SK-N-SH (cell line): ENCODE results near the gene LTBP2. TPM values are rescaled to one million over a fixed set of nuclear protein-coding genes. Genes with fewer than 3 reads are reported as not detected.

Source experiments
- CTCF ChIA-PET: fragments of 300-600, 350-600 bp; formaldehyde crosslinking; extraction: SDS; loops from one replicate; lab custom pipeline; 2021; lab: Yijun Ruan, JAX
- POLR2A ChIA-PET: fragments of 350-600 bp; sonication (Branson Sonifier 250); formaldehyde crosslinking; extraction: SDS; loops from one replicate; lab custom pipeline; 2020; ENCODE audit warnings: antibody characterized with exemption, inconsistent platforms; lab: Yijun Ruan, JAX
- DNase-seq: peaks from one replicate; pipeline ENCODE4 v3.0.0; 2012
- H2AFZ ChIP-seq: fragments of 200-600 bp; sonication (generic); 2 replicates; pipeline ENCODE4 v1.8.1; 2016; ENCODE audit warnings: antibody characterized with exemption, mild to moderate bottlenecking, low read depth
- H3F3A ChIP-seq: fragments of 200-600 bp; sonication (generic); replicated peaks from 2 replicates; pipeline ENCODE3; 2016; ENCODE audit warnings: antibody characterized with exemption, mild to moderate bottlenecking; ENCODE audit not compliant: insufficient read depth
- H3K27ac ChIP-seq, 2 experiments: fragments of 200-500 bp in 1 of 2; fragments of 200-600 bp in 1 of 2; sonication (Bioruptor generic) in 1 of 2; sonication (generic), shearing (Covaris generic) in 1 of 2; 2 replicates each; pipeline versions ENCODE4 v1.5.1 to v1.6.1; 2014 to 2016; ENCODE audit warnings: low read depth in 2 of 2, inconsistent platforms in 1 of 2, low read length in 1 of 2, mild to moderate bottlenecking in 1 of 2, mixed read lengths in 1 of 2
- H3K27me3 ChIP-seq: fragments of 200-600 bp; sonication (generic), shearing (Covaris generic); 2 replicates; pipeline ENCODE4 v1.6.1; 2016; ENCODE audit warnings: mixed run types; ENCODE audit not compliant: insufficient read depth
- H3K36me3 ChIP-seq, 2 experiments: fragments of 200-500 bp in 1 of 2; fragments of 200-600 bp in 1 of 2; sonication (Bioruptor generic) in 1 of 2; sonication (generic) in 1 of 2; replicated peaks in 1 of 2; 2 replicates each; pipeline versions ENCODE3 to v1.5.1; 2014 to 2016; ENCODE audit warnings: low read length in 1 of 2, mild to moderate bottlenecking in 1 of 2; ENCODE audit not compliant: insufficient read depth in 2 of 2, control insufficient read depth in 1 of 2
- H3K4me1 ChIP-seq, 2 experiments: fragments of 200-500 bp in 1 of 2; fragments of 200-600 bp in 1 of 2; sonication (Bioruptor generic) in 1 of 2; sonication (generic), shearing (Covaris generic) in 1 of 2; 2 replicates each; pipeline versions ENCODE4 v1.5.1 to v1.6.1; 2014 to 2016; ENCODE audit warnings: low read depth in 1 of 2, low read length in 1 of 2, mixed run types in 1 of 2; ENCODE audit not compliant: insufficient read depth in 2 of 2, control insufficient read depth in 1 of 2
- H3K4me2 ChIP-seq: fragments of 200-600 bp; sonication (generic), shearing (Covaris generic); 2 replicates; pipeline ENCODE4 v1.6.1; 2017; ENCODE audit warnings: mixed run types
- H3K4me3 ChIP-seq, 2 experiments: fragments of 200-500 bp in 1 of 2; fragments of 200-600 bp in 1 of 2; sonication (Bioruptor generic) in 1 of 2; sonication (generic), shearing (Covaris generic) in 1 of 2; 2 replicates each; pipeline versions ENCODE4 v1.5.1 to v1.8.1; 2014 to 2016; ENCODE audit warnings: low read depth in 2 of 2, inconsistent platforms in 1 of 2, low read length in 1 of 2, mild to moderate bottlenecking in 1 of 2, mixed read lengths in 1 of 2, moderate library complexity in 1 of 2
- H3K79me2 ChIP-seq: fragments of 200-600 bp; sonication (generic); 2 replicates; pipeline ENCODE4 v1.8.1; 2017; ENCODE audit warnings: mild to moderate bottlenecking; ENCODE audit not compliant: insufficient read depth
- H3K9ac ChIP-seq: fragments of 200-600 bp; sonication (generic); 2 replicates; pipeline ENCODE4 v1.6.1; 2017; ENCODE audit warnings: mixed run types
- H3K9me2 ChIP-seq: fragments of 200-600 bp; sonication (generic); 2 replicates; pipeline ENCODE4 v1.6.1; 2017; ENCODE audit warnings: mixed run types
- H3K9me3 ChIP-seq: fragments of 200-600 bp; sonication (generic); 2 replicates; pipeline ENCODE4 v1.6.1; 2017; ENCODE audit warnings: mixed run types, mild to moderate bottlenecking, moderate library complexity
- H4K20me1 ChIP-seq: fragments of 200-600 bp; sonication (generic); 2 replicates; pipeline ENCODE4 v1.6.1; 2017; ENCODE audit warnings: mild to moderate bottlenecking, mixed run types; ENCODE audit not compliant: insufficient read depth
- CHD2 ChIP-seq: fragments of 150-350 bp; IDR thresholded peaks from 2 replicates; pipeline ENCODE4 v1.6.1; 2018; ENCODE audit warnings: low read length; ENCODE audit not compliant: partially characterized antibody
- CTCF ChIP-seq: fragments of 200-600 bp; sonication (generic); IDR thresholded peaks from 2 replicates; pipeline ENCODE4 v1.6.1; 2017; ENCODE audit warnings: antibody characterized with exemption, mild to moderate bottlenecking, moderate library complexity
- FOSL2 ChIP-seq: IDR thresholded peaks from 2 replicates; pipeline ENCODE4 v1.4.0; 2012; ENCODE audit warnings: low read depth, mild to moderate bottlenecking, moderate library complexity, borderline replicate concordance
- FOXM1 ChIP-seq: IDR thresholded peaks from 2 replicates; pipeline ENCODE4 v1.4.0; 2012; ENCODE audit warnings: low read depth, mild to moderate bottlenecking
- IRF3 ChIP-seq: fragments of 150-350 bp; IDR thresholded peaks from 2 replicates; pipeline ENCODE4 v1.6.1; 2016; ENCODE audit warnings: mild to moderate bottlenecking, low read depth, low read length
- NRF1 ChIP-seq: IDR thresholded peaks from 2 replicates; pipeline ENCODE4 v1.6.1; 2012; ENCODE audit warnings: low read depth, mild to moderate bottlenecking, low read length
- PBX3 ChIP-seq: IDR thresholded peaks from 2 replicates; pipeline ENCODE4; 2012
- RAD21 ChIP-seq: IDR thresholded peaks from 2 replicates; pipeline ENCODE4 v1.6.1; 2012; ENCODE audit warnings: mild to moderate bottlenecking, low read length
- RFX5 ChIP-seq: IDR thresholded peaks from 2 replicates; pipeline ENCODE4 v1.6.1; 2012; ENCODE audit warnings: mild to moderate bottlenecking, improper control_type of control experiment, low read length
- RXRA ChIP-seq: IDR thresholded peaks from 2 replicates; pipeline ENCODE4 v1.4.0; 2012; ENCODE audit warnings: low read depth, mild to moderate bottlenecking, borderline replicate concordance
- SIN3A ChIP-seq: IDR thresholded peaks from 2 replicates; pipeline ENCODE4 v1.6.1; 2012; ENCODE audit warnings: low read depth, mild to moderate bottlenecking, low read length, moderate library complexity, borderline replicate concordance
- SMC3 ChIP-seq: IDR thresholded peaks from 2 replicates; pipeline ENCODE4 v1.6.1; 2012; ENCODE audit warnings: low read depth, low read length, improper control_type of control experiment
- TAF1 ChIP-seq: IDR thresholded peaks from 2 replicates; pipeline ENCODE4 v1.6.1; 2012; ENCODE audit warnings: low read depth, mild to moderate bottlenecking, low read length, moderate library complexity, borderline replicate concordance
- YY1 ChIP-seq: IDR thresholded peaks from 2 replicates; pipeline ENCODE4 v1.4.0; 2012; ENCODE audit warnings: low read depth, mild to moderate bottlenecking
- ZBTB33 ChIP-seq: IDR thresholded peaks from 2 replicates; pipeline ENCODE4 v1.4.0; 2012; ENCODE audit warnings: low read depth, borderline replicate concordance
- WGBS: methylation state at CpG from one replicate; pipeline ENCODE4 v1.1.6; 2017; ENCODE audit warnings: low lambda C conversion rate; 5-methylcytosine and 5-hydroxymethylcytosine counted together
- polyA plus RNA-seq, 3 experiments: library from polyadenylated mRNA; depleted of rRNA; stranded (reverse); fragments of >200 nt; gene quantifications; 2 replicates each; pipeline ENCODE4 v1.2.3, GENCODE V29; 2012

The LTBP2 gene
- polyA plus RNA-seq, 1 of the 3 experiments (the other 2 are of a cell fraction): 58.8 TPM

GRCh38 chr14:74634964-74635363 is 22.9 kb upstream of the LTBP2 start:
- no peaks in the 10 kb centered on the region for H3F3A ChIP-seq
- no peaks in the 10 kb centered on the region for H3K9me2 ChIP-seq
- no peak overlapping the region for H3K27ac ChIP-seq
- no peak for DNase-seq
- TF ChIP-seq NRF1: no peak
- no peak for TF ChIP-seq PBX3
- TF ChIP-seq TAF1: no peak
- TF ChIP-seq RFX5: no peak
- TF ChIP-seq RAD21: no peak
- no peak for TF ChIP-seq ZBTB33
- TF ChIP-seq CTCF: no peak
- no peak for TF ChIP-seq RXRA
- no peak for TF ChIP-seq SMC3
- no peak for TF ChIP-seq SIN3A
- no peak for TF ChIP-seq IRF3
- TF ChIP-seq FOSL2: no peak
- TF ChIP-seq FOXM1: no peak
- TF ChIP-seq CHD2: no peak
- no peak for TF ChIP-seq YY1
- no peaks in the 10 kb centered on the region for H4K20me1 ChIP-seq
- H3K27me3 ChIP-seq: no peaks in the 10 kb centered on the region
- WGBS: 93% methylated on average over 1 of the region's 2 CpGs
- ChIA-PET CTCF (interaction anchor here (0.6 to 8.0 kb wide), 6 partner anchors 16 to 225 kb away, joined by 3 to 64 read pairs (median 4); partner anchors contain the start of gene LTBP2), POLR2A (interaction anchor here (0.6 kb wide), 1 partner anchor 42 kb away, joined by 4 read pairs; no protein-coding TSS in a partner anchor)
- H3K4me3 ChIP-seq: no peak overlapping the region
- no peaks in the 10 kb centered on the region for H3K79me2 ChIP-seq
- H3K9me3 ChIP-seq: no peaks in the 10 kb centered on the region
- H3K9ac ChIP-seq: no peak overlapping the region
- peaks cover 0 to 43% of the 10 kb centered on the region in 2 experiments; a peak in 2 of 4 replicates for H3K4me1 ChIP-seq
- H3K36me3 ChIP-seq: no peaks in the 10 kb centered on the region
- no peak overlapping the region for H2AFZ ChIP-seq
- no peak overlapping the region for H3K4me2 ChIP-seq
